Trophoblast cell (in vitro differentiated cells and primary cell): ENCODE measurements around the gene ZC3H15.
A peak's percentile ranks its signal among the peaks of the same experiment; 100 is the strongest.
"Not testable (repeated sequence)": the region's sequence is repeated elsewhere in the genome, so short reads cannot be mapped to it uniquely, and the experiment has no call there.

Source experiments
- DNase-seq, 2 donors: peaks; one replicate each; pipeline ENCODE4 v3.0.0-alpha.2; 2016
- H2AFZ ChIP-seq: 2 replicates; pipeline ENCODE4 v1.6.1; 2013; ENCODE audit warnings: low read length, moderate library complexity, mild to moderate bottlenecking; ENCODE audit not compliant: insufficient read depth, poor library complexity
- H2AK5ac ChIP-seq: 2 replicates; pipeline ENCODE4 v1.6.1; 2013; ENCODE audit warnings: mild to moderate bottlenecking, low read length
- H2BK120ac ChIP-seq: 2 replicates; pipeline ENCODE4 v1.6.1; 2013; ENCODE audit warnings: low read length, mild to moderate bottlenecking, moderate library complexity; ENCODE audit not compliant: insufficient read depth, poor library complexity
- H2BK12ac ChIP-seq: 2 replicates; pipeline ENCODE4 v1.6.1; 2013; ENCODE audit warnings: mild to moderate bottlenecking, low read length, moderate library complexity
- H2BK5ac ChIP-seq: 2 replicates; pipeline ENCODE4 v1.6.1; 2013; ENCODE audit warnings: low read length, low read depth, moderate library complexity, mild to moderate bottlenecking; ENCODE audit not compliant: poor library complexity
- H3K14ac ChIP-seq: 2 replicates; pipeline ENCODE4 v1.6.1; 2013; ENCODE audit warnings: mild to moderate bottlenecking, low read length
- H3K18ac ChIP-seq: 2 replicates; pipeline ENCODE4 v1.6.1; 2013; ENCODE audit warnings: mild to moderate bottlenecking, low read length
- H3K23ac ChIP-seq: 2 replicates; pipeline ENCODE4 v1.6.1; 2013; ENCODE audit warnings: low read length
- H3K27ac ChIP-seq: 2 replicates; pipeline ENCODE4 v1.5.1; 2013; ENCODE audit warnings: low read depth, mild to moderate bottlenecking, inconsistent platforms, low read length, moderate library complexity
- H3K27me3 ChIP-seq: 2 replicates; pipeline ENCODE4 v1.6.1; 2013; ENCODE audit warnings: inconsistent platforms, mild to moderate bottlenecking, low read length, moderate library complexity; ENCODE audit not compliant: insufficient read depth
- H3K36me3 ChIP-seq, 2 experiments: 1 replicate in 1 of 2; 2 replicates in 1 of 2; pipeline ENCODE4 v1.6.1; 2013; ENCODE audit warnings: low read length in 2 of 2, mild to moderate bottlenecking in 2 of 2, moderate library complexity in 1 of 2; ENCODE audit not compliant: insufficient read depth in 2 of 2, control insufficient read depth in 1 of 2
- H3K4ac ChIP-seq: 2 replicates; pipeline ENCODE4 v1.6.1; 2013; ENCODE audit warnings: low read depth, mild to moderate bottlenecking, low read length, moderate library complexity
- H3K4me1 ChIP-seq, 2 experiments: 1 replicate in 1 of 2; 2 replicates in 1 of 2; pipeline ENCODE4 v1.6.1; 2013; ENCODE audit warnings: low read length in 2 of 2, mild to moderate bottlenecking in 2 of 2, moderate library complexity in 1 of 2; ENCODE audit not compliant: insufficient read depth in 2 of 2, control insufficient read depth in 1 of 2
- H3K4me2 ChIP-seq: 2 replicates; pipeline ENCODE4 v1.6.1; 2013; ENCODE audit warnings: inconsistent platforms, mild to moderate bottlenecking, low read length, moderate library complexity
- H3K4me3 ChIP-seq: 2 replicates; pipeline ENCODE4 v1.5.1; 2013; ENCODE audit warnings: mild to moderate bottlenecking, low read depth, low read length, inconsistent platforms
- H3K79me1 ChIP-seq: one replicate; pipeline ENCODE4 v1.6.1; 2013; ENCODE audit warnings: low read length
- H3K79me2 ChIP-seq: 2 replicates; pipeline ENCODE4 v1.6.1; 2013; ENCODE audit warnings: low read length, mild to moderate bottlenecking; ENCODE audit not compliant: control insufficient read depth, insufficient read depth, poor library complexity
- H3K9ac ChIP-seq: 2 replicates; pipeline ENCODE4 v1.6.1; 2013; ENCODE audit warnings: mild to moderate bottlenecking, low read length
- H3K9me3 ChIP-seq: 2 replicates; pipeline ENCODE4 v1.6.1; 2013; ENCODE audit warnings: low read depth, mild to moderate bottlenecking, control low read depth, inconsistent platforms, low read length; ENCODE audit not compliant: insufficient read depth
- H4K12ac ChIP-seq: 2 replicates; pipeline ENCODE4 v1.6.1; 2013; ENCODE audit warnings: low read depth, mild to moderate bottlenecking, low read length, moderate library complexity
- H4K8ac ChIP-seq: 2 replicates; pipeline ENCODE4 v1.6.1; 2013; ENCODE audit warnings: low read depth, mild to moderate bottlenecking, low read length, moderate library complexity
- H4K91ac ChIP-seq: one replicate; pipeline ENCODE4 v1.6.1; 2013; ENCODE audit warnings: low read depth, mild to moderate bottlenecking, low read length, moderate library complexity
- WGBS: extraction: QIAGEN DNeasy Blood & Tissue Kit; methylation state at CpG from one replicate; pipeline ENCODE4 v1.1.7; 2013; ENCODE audit warnings: missing lambda C conversion rate; ENCODE audit not compliant: insufficient read length, insufficient coverage; ENCODE audit errors: extremely low coverage; 5-methylcytosine and 5-hydroxymethylcytosine counted together

The ZC3H15 gene

DNA sequence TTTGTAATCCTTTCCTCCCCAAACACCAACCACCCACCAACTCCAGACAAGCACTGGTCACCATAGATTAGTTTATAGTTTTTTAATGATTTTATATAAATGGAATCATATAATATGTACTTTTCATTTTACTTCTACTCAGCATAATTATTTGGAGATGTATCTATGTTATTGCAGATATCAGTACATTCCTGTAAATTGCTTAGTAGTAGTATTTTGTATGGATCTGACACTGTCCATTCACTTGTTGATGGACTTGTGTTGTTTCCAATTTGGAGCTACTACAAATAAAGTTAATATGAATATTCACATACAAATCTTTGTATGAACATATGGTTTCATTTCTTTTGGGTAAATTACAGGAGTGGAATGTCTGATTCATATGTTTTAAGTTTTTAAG lies 31.0 kb downstream of the ZC3H15 start:
- peaks cover 4 to 6% of the 10 kb centered on the region in 2 experiments for H3K36me3 ChIP-seq
- H3K4me1 ChIP-seq, result peaks cover 0 to 2% of the 10 kb centered on the region in 2 experiments
- no peak overlapping the region for H3K14ac ChIP-seq
- H2AFZ ChIP-seq, result no peak overlapping the region
- no peak overlapping the region for H2BK12ac ChIP-seq
- H4K8ac ChIP-seq, result no peak overlapping the region
- no peak overlapping the region for H3K23ac ChIP-seq
- no peak overlapping the region for H3K4me2 ChIP-seq
- no peaks in the 10 kb centered on the region for H3K79me1 ChIP-seq
- no peak overlapping the region for H3K9ac ChIP-seq
- no peak overlapping the region for H2AK5ac ChIP-seq
- no peak overlapping the region for H3K4me3 ChIP-seq
- no peak overlapping the region for H2BK5ac ChIP-seq
- H3K4ac ChIP-seq, result no peak overlapping the region
- no peak overlapping the region for H3K27ac ChIP-seq
- H3K9me3 ChIP-seq, result no peaks in the 10 kb centered on the region
- no peak overlapping the region for H2BK120ac ChIP-seq
- no peaks in the 10 kb centered on the region for H3K27me3 ChIP-seq
- no peak overlapping the region for H3K18ac ChIP-seq
- H3K79me2 ChIP-seq, result no peaks in the 10 kb centered on the region
- H4K12ac ChIP-seq, result no peak overlapping the region
- DNase-seq, result no peak
- H4K91ac ChIP-seq, result no peak overlapping the region

- no peak overlapping the region for H3K18ac ChIP-seq
- H4K12ac ChIP-seq, result no peak overlapping the region
- H2BK12ac ChIP-seq, result no peak overlapping the region
- no peak overlapping the region for H4K8ac ChIP-seq
- H4K91ac ChIP-seq, result no peak overlapping the region
- no peak overlapping the region for H2AFZ ChIP-seq
- H3K9ac ChIP-seq, result no peak overlapping the region
- H3K4me2 ChIP-seq, result no peak overlapping the region
- H3K23ac ChIP-seq, result no peak overlapping the region
- H3K27ac ChIP-seq, result no peak overlapping the region
- H3K4me1 ChIP-seq, result peaks cover 0 to 2% of the 10 kb centered on the region in 2 experiments
- H3K4me3 ChIP-seq, result no peak overlapping the region
- H2BK120ac ChIP-seq, result no peak overlapping the region
- DNase-seq, result no peak
- no peak overlapping the region for H2BK5ac ChIP-seq
- no CpG with 5 or more reads among the region's 4 CpGs for WGBS
- no peaks in the 10 kb centered on the region for H3K79me1 ChIP-seq
- H3K14ac ChIP-seq, result no peak overlapping the region
- H3K36me3 ChIP-seq, result peaks cover 4 to 6% of the 10 kb centered on the region in 2 experiments
- no peak overlapping the region for H3K4ac ChIP-seq
- no peaks in the 10 kb centered on the region for H3K9me3 ChIP-seq
- no peaks in the 10 kb centered on the region for H3K79me2 ChIP-seq
- H2AK5ac ChIP-seq, result no peak overlapping the region
- no peaks in the 10 kb centered on the region for H3K27me3 ChIP-seq
Observed at GRCh38 chr2:186518291-186518690, 32.2 kb downstream of the ZC3H15 start.

DNA sequence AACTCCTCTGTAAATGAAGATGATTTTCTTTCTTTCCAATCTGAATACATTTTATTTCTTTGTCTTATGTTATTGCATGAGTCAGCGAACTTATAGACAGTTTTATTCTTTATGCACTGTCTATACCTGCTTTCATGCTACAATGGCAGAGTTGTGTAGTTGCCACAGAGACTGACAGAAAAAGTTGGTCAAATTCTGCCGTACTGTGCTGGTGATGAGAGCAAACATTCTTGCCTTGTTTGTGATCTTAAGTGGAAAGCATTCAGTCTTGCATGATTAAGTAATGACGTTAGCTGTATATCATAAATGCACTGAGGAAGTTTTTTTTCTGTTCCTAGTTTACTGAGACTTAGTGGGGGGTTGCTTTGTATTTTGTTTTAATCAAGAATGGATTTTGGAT lies 32.9 kb downstream of the ZC3H15 start:
- Histone ChIP-seq H3K4me3 (no peak overlapping the region), H3K4ac (no peak overlapping the region), H3K36me3 (peaks cover 4 to 6% of the 10 kb centered on the region in 2 experiments), H4K8ac (no peak overlapping the region), H3K18ac (no peak overlapping the region), H2BK120ac (no peak overlapping the region), H4K12ac (no peak overlapping the region), H3K9me3 (no peaks in the 10 kb centered on the region), H3K27me3 (no peaks in the 10 kb centered on the region), H2BK5ac (no peak overlapping the region), H3K27ac (no peak overlapping the region), H3K79me1 (no peaks in the 10 kb centered on the region), H3K4me1 (peaks cover 0 to 2% of the 10 kb centered on the region in 2 experiments), H2AFZ (no peak overlapping the region), H2BK12ac (no peak overlapping the region), H3K14ac (no peak overlapping the region), H3K4me2 (no peak overlapping the region), H3K79me2 (no peaks in the 10 kb centered on the region), H4K91ac (no peak overlapping the region), H3K9ac (no peak overlapping the region), H2AK5ac (no peak overlapping the region), H3K23ac (no peak overlapping the region)
- no CpG with 5 or more reads among the region's 3 CpGs for WGBS
- peak; percentile 27 to 77 for DNase-seq

DNA sequence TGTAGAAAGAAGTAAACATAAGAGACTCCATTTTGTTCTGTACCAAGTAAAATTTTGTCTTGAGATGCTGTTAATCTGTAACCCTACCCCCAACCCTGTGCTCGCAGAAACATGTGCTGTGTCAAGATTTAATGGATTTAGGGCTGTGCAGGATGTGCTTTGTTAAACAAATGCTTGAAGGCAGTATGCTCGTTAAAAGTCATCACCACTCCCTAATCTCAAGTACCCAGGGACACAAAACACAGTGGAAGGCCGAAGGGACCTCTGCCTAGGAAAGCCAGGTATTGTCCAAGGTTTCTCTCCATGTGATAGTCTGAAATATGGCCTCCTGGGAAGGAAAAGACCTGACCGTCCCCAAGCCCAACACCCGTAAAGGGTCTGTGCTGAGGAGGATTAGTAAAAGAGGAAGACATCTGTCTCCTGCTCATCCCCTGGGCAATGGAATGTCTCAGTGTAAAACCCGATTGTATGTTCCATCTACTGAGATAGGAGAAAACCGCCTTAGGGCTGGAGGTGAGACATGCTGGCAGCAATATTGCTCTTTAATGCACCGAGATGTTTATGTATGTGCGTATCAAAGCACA lies 35.6 kb downstream of the ZC3H15 start:
- no CpG with 5 or more reads among the region's 9 CpGs for WGBS

More for the DNA sequence above, 35.6 kb downstream of the ZC3H15 start:
- not testable (repeated sequence) for H3K27ac ChIP-seq, H3K4me3 ChIP-seq, H2BK120ac ChIP-seq, H2AFZ ChIP-seq, H4K12ac ChIP-seq, H3K79me1 ChIP-seq, H3K9ac ChIP-seq, H4K8ac ChIP-seq, H2AK5ac ChIP-seq, H2BK12ac ChIP-seq, H2BK5ac ChIP-seq, H3K14ac ChIP-seq, H3K4me1 ChIP-seq, H3K23ac ChIP-seq, H4K91ac ChIP-seq, H3K4ac ChIP-seq, H3K18ac ChIP-seq, H3K36me3 ChIP-seq, H3K27me3 ChIP-seq, H3K79me2 ChIP-seq, H3K4me2 ChIP-seq, H3K9me3 ChIP-seq
- peak; percentile 26 to 55 for DNase-seq
